ENCODE measurements around the gene PRDX5.
A peak's percentile ranks its signal among the peaks of the same experiment; 100 is the strongest.

The PRDX5 gene

GRCh38 chr11:64284048-64284961 lies 33.6 kb upstream of the PRDX5 start, which contains the start of gene BAD (continued):
- TF ChIP-seq, protein P1, sequence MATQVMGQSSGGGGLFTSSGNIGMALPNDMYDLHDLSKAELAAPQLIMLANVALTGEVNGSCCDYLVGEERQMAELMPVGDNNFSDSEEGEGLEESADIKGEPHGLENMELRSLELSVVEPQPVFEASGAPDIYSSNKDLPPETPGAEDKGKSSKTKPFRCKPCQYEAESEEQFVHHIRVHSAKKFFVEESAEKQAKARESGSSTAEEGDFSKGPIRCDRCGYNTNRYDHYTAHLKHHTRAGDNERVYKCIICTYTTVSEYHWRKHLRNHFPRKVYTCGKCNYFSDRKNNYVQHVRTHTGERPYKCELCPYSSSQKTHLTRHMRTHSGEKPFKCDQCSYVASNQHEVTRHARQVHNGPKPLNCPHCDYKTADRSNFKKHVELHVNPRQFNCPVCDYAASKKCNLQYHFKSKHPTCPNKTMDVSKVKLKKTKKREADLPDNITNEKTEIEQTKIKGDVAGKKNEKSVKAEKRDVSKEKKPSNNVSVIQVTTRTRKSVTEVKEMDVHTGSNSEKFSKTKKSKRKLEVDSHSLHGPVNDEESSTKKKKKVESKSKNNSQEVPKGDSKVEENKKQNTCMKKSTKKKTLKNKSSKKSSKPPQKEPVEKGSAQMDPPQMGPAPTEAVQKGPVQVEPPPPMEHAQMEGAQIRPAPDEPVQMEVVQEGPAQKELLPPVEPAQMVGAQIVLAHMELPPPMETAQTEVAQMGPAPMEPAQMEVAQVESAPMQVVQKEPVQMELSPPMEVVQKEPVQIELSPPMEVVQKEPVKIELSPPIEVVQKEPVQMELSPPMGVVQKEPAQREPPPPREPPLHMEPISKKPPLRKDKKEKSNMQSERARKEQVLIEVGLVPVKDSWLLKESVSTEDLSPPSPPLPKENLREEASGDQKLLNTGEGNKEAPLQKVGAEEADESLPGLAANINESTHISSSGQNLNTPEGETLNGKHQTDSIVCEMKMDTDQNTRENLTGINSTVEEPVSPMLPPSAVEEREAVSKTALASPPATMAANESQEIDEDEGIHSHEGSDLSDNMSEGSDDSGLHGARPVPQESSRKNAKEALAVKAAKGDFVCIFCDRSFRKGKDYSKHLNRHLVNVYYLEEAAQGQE (tag by site-specific recombination; IDR thresholded peaks at IDR 0.05): no peak
- TF ChIP-seq ZNF621 (tag by site-specific recombination; IDR thresholded peaks at IDR 0.05) (no peak), ZFP69B (tag by site-specific recombination; IDR thresholded peaks at IDR 0.05) (no peak), ZSCAN16 (tag by site-specific recombination; IDR thresholded peaks at IDR 0.05) (no peak), ZNF660 (tag by site-specific recombination; IDR thresholded peaks at IDR 0.05) (no peak), ZNF366 (tag by site-specific recombination; conservative IDR thresholded peaks at IDR 0.05) (peak; percentile 95), ZFP37 (tag by site-specific recombination; IDR thresholded peaks at IDR 0.05) (no peak), YY1 (tag by site-specific recombination; IDR thresholded peaks at IDR 0.05) (no peak), ZBTB8A (tag by site-specific recombination; IDR thresholded peaks at IDR 0.05) (no peak), TRIM28 (IDR thresholded peaks at IDR 0.05; ENCODE audit: borderline replicate concordance, low read length) (no peak), SP2 (tag by site-specific recombination; IDR thresholded peaks at IDR 0.05) (peak; percentile 79), SP7 (tag by site-specific recombination; IDR thresholded peaks at IDR 0.05) (peak; percentile 28; the same call in 1 of the 2 replicates), RBAK (tag by site-specific recombination; IDR thresholded peaks at IDR 0.05) (no peak), ZNF266 (tag by site-specific recombination; IDR thresholded peaks at IDR 0.05; ENCODE audit: low read depth) (no peak), ZFHX2 (tag by site-specific recombination; conservative IDR thresholded peaks at IDR 0.05) (no peak), ZBTB20 (tag by site-specific recombination; IDR thresholded peaks at IDR 0.05) (peak; percentile 93), ZNF114 (tag by site-specific recombination; IDR thresholded peaks at IDR 0.05) (no peak), BCL11A (tag by site-specific recombination; IDR thresholded peaks at IDR 0.05; ENCODE audit: low read depth) (no peak), ZNF48 (tag by site-specific recombination; IDR thresholded peaks at IDR 0.05) (no peak), ZNF138 (tag by site-specific recombination; IDR thresholded peaks at IDR 0.05; ENCODE audit: borderline replicate concordance) (no peak), EGR2 (tag by site-specific recombination; IDR thresholded peaks at IDR 0.05; ENCODE audit: low read depth) (no peak), ZXDB (tag by site-specific recombination; IDR thresholded peaks at IDR 0.05) (0 out of 2 replicates have a peak, but pooled peaks have one; percentile 36), MEIS1 (CRISPR knock-in tag; IDR thresholded peaks at IDR 0.05; ENCODE audit: borderline replicate concordance) (no peak), BCL11B (tag by site-specific recombination; IDR thresholded peaks at IDR 0.05; ENCODE audit: low read depth) (no peak), ZNF146 (tag by site-specific recombination; IDR thresholded peaks at IDR 0.05) (no peak), ZBTB48 (tag by site-specific recombination; IDR thresholded peaks at IDR 0.05) (peak; percentile 86), ZNF560 (tag by site-specific recombination; IDR thresholded peaks at IDR 0.05; ENCODE audit: borderline replicate concordance) (no peak), ZNF433 (tag by site-specific recombination; IDR thresholded peaks at IDR 0.05; ENCODE audit: low read depth) (no peak), ZNF16 (tag by site-specific recombination; IDR thresholded peaks at IDR 0.05; ENCODE audit: low read depth) (no peak), ZNF174 (tag by site-specific recombination; IDR thresholded peaks at IDR 0.05) (no peak), ZBTB17 (tag by site-specific recombination; IDR thresholded peaks at IDR 0.05) (0 out of 2 replicates have a peak, but pooled peaks have one; percentile 27)
- TF ChIP-seq, protein P2, sequence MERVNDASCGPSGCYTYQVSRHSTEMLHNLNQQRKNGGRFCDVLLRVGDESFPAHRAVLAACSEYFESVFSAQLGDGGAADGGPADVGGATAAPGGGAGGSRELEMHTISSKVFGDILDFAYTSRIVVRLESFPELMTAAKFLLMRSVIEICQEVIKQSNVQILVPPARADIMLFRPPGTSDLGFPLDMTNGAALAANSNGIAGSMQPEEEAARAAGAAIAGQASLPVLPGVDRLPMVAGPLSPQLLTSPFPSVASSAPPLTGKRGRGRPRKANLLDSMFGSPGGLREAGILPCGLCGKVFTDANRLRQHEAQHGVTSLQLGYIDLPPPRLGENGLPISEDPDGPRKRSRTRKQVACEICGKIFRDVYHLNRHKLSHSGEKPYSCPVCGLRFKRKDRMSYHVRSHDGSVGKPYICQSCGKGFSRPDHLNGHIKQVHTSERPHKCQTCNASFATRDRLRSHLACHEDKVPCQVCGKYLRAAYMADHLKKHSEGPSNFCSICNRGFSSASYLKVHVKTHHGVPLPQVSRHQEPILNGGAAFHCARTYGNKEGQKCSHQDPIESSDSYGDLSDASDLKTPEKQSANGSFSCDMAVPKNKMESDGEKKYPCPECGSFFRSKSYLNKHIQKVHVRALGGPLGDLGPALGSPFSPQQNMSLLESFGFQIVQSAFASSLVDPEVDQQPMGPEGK (tag by site-specific recombination; IDR thresholded peaks at IDR 0.05): peak; percentile 64; the same call in 1 of the 2 replicates
- TF ChIP-seq, protein P3, sequence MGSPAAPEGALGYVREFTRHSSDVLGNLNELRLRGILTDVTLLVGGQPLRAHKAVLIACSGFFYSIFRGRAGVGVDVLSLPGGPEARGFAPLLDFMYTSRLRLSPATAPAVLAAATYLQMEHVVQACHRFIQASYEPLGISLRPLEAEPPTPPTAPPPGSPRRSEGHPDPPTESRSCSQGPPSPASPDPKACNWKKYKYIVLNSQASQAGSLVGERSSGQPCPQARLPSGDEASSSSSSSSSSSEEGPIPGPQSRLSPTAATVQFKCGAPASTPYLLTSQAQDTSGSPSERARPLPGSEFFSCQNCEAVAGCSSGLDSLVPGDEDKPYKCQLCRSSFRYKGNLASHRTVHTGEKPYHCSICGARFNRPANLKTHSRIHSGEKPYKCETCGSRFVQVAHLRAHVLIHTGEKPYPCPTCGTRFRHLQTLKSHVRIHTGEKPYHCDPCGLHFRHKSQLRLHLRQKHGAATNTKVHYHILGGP (tag by site-specific recombination; IDR thresholded peaks at IDR 0.05): no peak
- TF ChIP-seq, protein P4, sequence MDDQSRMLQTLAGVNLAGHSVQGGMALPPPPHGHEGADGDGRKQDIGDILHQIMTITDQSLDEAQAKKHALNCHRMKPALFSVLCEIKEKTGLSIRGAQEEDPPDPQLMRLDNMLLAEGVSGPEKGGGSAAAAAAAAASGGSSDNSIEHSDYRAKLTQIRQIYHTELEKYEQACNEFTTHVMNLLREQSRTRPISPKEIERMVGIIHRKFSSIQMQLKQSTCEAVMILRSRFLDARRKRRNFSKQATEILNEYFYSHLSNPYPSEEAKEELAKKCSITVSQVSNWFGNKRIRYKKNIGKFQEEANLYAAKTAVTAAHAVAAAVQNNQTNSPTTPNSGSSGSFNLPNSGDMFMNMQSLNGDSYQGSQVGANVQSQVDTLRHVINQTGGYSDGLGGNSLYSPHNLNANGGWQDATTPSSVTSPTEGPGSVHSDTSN (CRISPR knock-in tag; IDR thresholded peaks at IDR 0.05): no peak; the same call in 1 of the 2 replicates

All from HEK293 (cell line).